IMR-90 (cell line): ENCODE measurements around the gene KCNQ1. TPM values are rescaled to one million over a fixed set of nuclear protein-coding genes. Genes with fewer than 3 reads are reported as not detected.

Experiments
- ATAC-seq: fragments of 200-7000 bp; cut with Tn5 transposase; 2 replicates; pipeline ENCODE4 v1.9.1; 2020; ENCODE audit warnings: low read depth, mild to moderate bottlenecking, moderate library complexity
- BruUV-seq: library from RNA; stranded (reverse); fragments of 400-500 nt; replicated peaks from 2 replicates; lab custom pipeline; 2021; lab: Mats Ljungman, UMichigan
- CTCF ChIA-PET: fragments of 300-600 bp; formaldehyde crosslinking; extraction: SDS; loops from one replicate; lab custom pipeline; 2021; ENCODE audit warnings: antibody characterized with exemption; lab: Yijun Ruan, JAX
- POLR2A ChIA-PET: fragments of 300-600 bp; sonication (Branson Sonifier 250); formaldehyde crosslinking; loops from one replicate; lab custom pipeline; 2022; ENCODE audit warnings: antibody characterized with exemption; ENCODE audit not compliant: unreplicated experiment; lab: Charles Lee
- DNase-seq: peaks from one replicate; pipeline ENCODE4 v3.0.0; 2013
- H2AFZ ChIP-seq: replicated peaks from 2 replicates; pipeline ENCODE3; 2013; ENCODE audit warnings: low read length, mild to moderate bottlenecking; ENCODE audit not compliant: poor library complexity
- H2AK5ac ChIP-seq: 2 replicates; pipeline ENCODE4 v1.6.1; 2013; ENCODE audit warnings: low read depth, low read length, inconsistent platforms
- H2AK9ac ChIP-seq: replicated peaks from 2 replicates; pipeline ENCODE3; 2013; ENCODE audit warnings: mild to moderate bottlenecking, low read depth, low read length, moderate library complexity; ENCODE audit not compliant: poor library complexity
- H2BK120ac ChIP-seq: 2 replicates; pipeline ENCODE4 v1.6.1; 2013; ENCODE audit warnings: low read depth, low read length, inconsistent platforms
- H2BK15ac ChIP-seq: 3 replicates; pipeline ENCODE4 v1.6.1; 2013; ENCODE audit warnings: low read depth, low read length, inconsistent platforms
- H2BK20ac ChIP-seq: 2 replicates; pipeline ENCODE4 v1.6.1; 2013; ENCODE audit warnings: low read depth, mild to moderate bottlenecking, inconsistent platforms, low read length, moderate library complexity
- H2BK5ac ChIP-seq: 2 replicates; pipeline ENCODE4 v1.6.1; 2013; ENCODE audit warnings: mild to moderate bottlenecking, low read depth, low read length, inconsistent platforms; ENCODE audit not compliant: poor library complexity, severe bottlenecking
- H3K14ac ChIP-seq: replicated peaks from 2 replicates; pipeline ENCODE4 v1.6.1; 2013; ENCODE audit warnings: low read depth, low read length, inconsistent platforms
- H3K18ac ChIP-seq: 2 replicates; pipeline ENCODE4 v1.6.1; 2013; ENCODE audit warnings: low read depth, low read length, control low read depth
- H3K23ac ChIP-seq: 2 replicates; pipeline ENCODE4 v1.6.1; 2013; ENCODE audit warnings: low read depth, low read length, inconsistent platforms
- H3K27ac ChIP-seq: 2 replicates; pipeline ENCODE4 v1.5.1; 2013; ENCODE audit warnings: mild to moderate bottlenecking, control low read depth, low read length; ENCODE audit not compliant: insufficient read depth
- H3K27me3 ChIP-seq: 2 replicates; pipeline ENCODE4 v1.6.1; 2013; ENCODE audit warnings: low read length; ENCODE audit not compliant: control insufficient read depth, insufficient read depth
- H3K36me3 ChIP-seq: 2 replicates; pipeline ENCODE4 v1.6.1; 2013; ENCODE audit warnings: low read length, mixed read lengths; ENCODE audit not compliant: control insufficient read depth, insufficient read depth
- H3K4ac ChIP-seq: 2 replicates; pipeline ENCODE4 v1.6.1; 2013; ENCODE audit warnings: low read depth, low read length, inconsistent platforms
- H3K4me1 ChIP-seq: 2 replicates; pipeline ENCODE4 v1.6.1; 2013; ENCODE audit warnings: low read length, mixed read lengths; ENCODE audit not compliant: control insufficient read depth, insufficient read depth
- H3K4me2 ChIP-seq: 2 replicates; pipeline ENCODE4 v1.6.1; 2013; ENCODE audit warnings: low read depth, mild to moderate bottlenecking, control low read depth, low read length, moderate library complexity
- H3K4me3 ChIP-seq: 2 replicates; pipeline ENCODE4 v1.5.1; 2013; ENCODE audit warnings: low read depth, mild to moderate bottlenecking, control low read depth, low read length, moderate library complexity; ENCODE audit not compliant: insufficient read depth
- H3K56ac ChIP-seq: 2 replicates; pipeline ENCODE4 v1.6.1; 2013; ENCODE audit warnings: low read length, inconsistent platforms; ENCODE audit not compliant: insufficient read depth; ENCODE audit errors: extremely low read depth
- H3K79me1 ChIP-seq, 2 experiments: 2 replicates each; pipeline ENCODE4 v1.6.1; 2013; ENCODE audit warnings: low read length in 2 of 2, inconsistent platforms in 1 of 2, low read depth in 1 of 2
- H3K9ac ChIP-seq: 2 replicates; pipeline ENCODE4 v1.6.1; 2013; ENCODE audit warnings: low read depth, low read length, control low read depth
- H3K9me1 ChIP-seq: 2 replicates; pipeline ENCODE4 v1.6.1; 2013; ENCODE audit warnings: low read length, inconsistent platforms; ENCODE audit not compliant: insufficient read depth
- H3K9me3 ChIP-seq: 2 replicates; pipeline ENCODE4 v1.6.1; 2013; ENCODE audit warnings: low read length; ENCODE audit not compliant: control insufficient read depth, insufficient read depth
- H4K20me1 ChIP-seq: 2 replicates; pipeline ENCODE4 v1.6.1; 2013; ENCODE audit warnings: low read length, inconsistent platforms; ENCODE audit not compliant: insufficient read depth
- H4K5ac ChIP-seq: 2 replicates; pipeline ENCODE4 v1.6.1; 2013; ENCODE audit warnings: mild to moderate bottlenecking, low read depth, low read length, control low read depth
- H4K8ac ChIP-seq, 2 experiments: 2 replicates each; pipeline ENCODE4 v1.6.1; 2013; ENCODE audit warnings: low read depth in 2 of 2, low read length in 2 of 2, control low read depth in 1 of 2, inconsistent platforms in 1 of 2
- H4K91ac ChIP-seq: 2 replicates; pipeline ENCODE4 v1.6.1; 2013; ENCODE audit warnings: low read depth, low read length, inconsistent platforms; ENCODE audit not compliant: insufficient read depth
- BHLHE40 ChIP-seq: fragments of 150-350 bp; IDR thresholded peaks from 2 replicates; pipeline ENCODE4 v1.6.1; 2016; ENCODE audit warnings: mild to moderate bottlenecking, low read depth, low read length
- CEBPB ChIP-seq: IDR thresholded peaks from 2 replicates; pipeline ENCODE4 v1.6.1; 2012; ENCODE audit warnings: low read depth, low read length, improper control_type of control experiment
- CHD1 ChIP-seq: IDR thresholded peaks from 2 replicates; pipeline ENCODE4 v1.6.1; 2012; ENCODE audit warnings: low read depth, low read length, improper control_type of control experiment
- CTCF ChIP-seq: conservative IDR thresholded peaks from 2 replicates; pipeline ENCODE4 v1.5.1; 2012; ENCODE audit warnings: mild to moderate bottlenecking, low read depth, low read length, improper control_type of control experiment
- ELK1 ChIP-seq: fragments of 150-350 bp; IDR thresholded peaks from 2 replicates; pipeline ENCODE4 v1.6.1; 2016; ENCODE audit warnings: low read depth, mild to moderate bottlenecking, low read length, moderate library complexity, borderline replicate concordance
- FOS ChIP-seq: fragments of 150-350 bp; IDR thresholded peaks from 2 replicates; pipeline ENCODE4 v1.6.1; 2016; ENCODE audit warnings: low read depth, low read length
- MAFK ChIP-seq: IDR thresholded peaks from 2 replicates; pipeline ENCODE4 v1.6.1; 2012; ENCODE audit warnings: low read depth, low read length, improper control_type of control experiment
- MAZ ChIP-seq: IDR thresholded peaks from 2 replicates; pipeline ENCODE4 v1.6.1; 2012; ENCODE audit warnings: low read depth, mild to moderate bottlenecking, low read length, improper control_type of control experiment, moderate library complexity, borderline replicate concordance
- MXI1 ChIP-seq: IDR thresholded peaks from 2 replicates; pipeline ENCODE4 v1.6.1; 2012; ENCODE audit warnings: low read depth, mild to moderate bottlenecking, low read length, moderate library complexity, borderline replicate concordance
- NFE2L2 ChIP-seq: fragments of 150-350 bp; IDR thresholded peaks from 2 replicates; pipeline ENCODE4 v1.6.1; 2016; ENCODE audit warnings: low read depth, mild to moderate bottlenecking, low read length
- POLR2A ChIP-seq: IDR thresholded peaks from 2 replicates; pipeline ENCODE4 v1.6.1; 2012; ENCODE audit warnings: mild to moderate bottlenecking, low read depth, low read length
- RAD21 ChIP-seq: IDR thresholded peaks from 2 replicates; pipeline ENCODE4 v1.6.1; 2012; ENCODE audit warnings: low read length, improper control_type of control experiment
- RCOR1 ChIP-seq: IDR thresholded peaks from 2 replicates; pipeline ENCODE4 v1.6.1; 2012; ENCODE audit warnings: mild to moderate bottlenecking, low read length, improper control_type of control experiment; ENCODE audit not compliant: insufficient replicate concordance
- RFX5 ChIP-seq: IDR thresholded peaks from 2 replicates; pipeline ENCODE4 v1.8.0; 2012; ENCODE audit warnings: low read depth, mild to moderate bottlenecking, low read length, moderate library complexity
- SMC3 ChIP-seq: fragments of 150-350 bp; IDR thresholded peaks from 2 replicates; pipeline ENCODE4 v1.6.1; 2016; ENCODE audit warnings: low read depth, mild to moderate bottlenecking, antibody characterized with exemption, low read length, moderate library complexity
- USF2 ChIP-seq: fragments of 150-350 bp; IDR thresholded peaks from 2 replicates; pipeline ENCODE4 v1.6.1; 2017; ENCODE audit warnings: mild to moderate bottlenecking, antibody characterized with exemption, low read length, low read depth
- WGBS, 2 experiments: methylation state at CpG; one replicate each; pipeline versions ENCODE4 v1.1.5 to v1.1.7; 2013; ENCODE audit warnings: missing lambda C conversion rate in 2 of 2; ENCODE audit not compliant: insufficient read length in 1 of 2; ENCODE audit errors: extremely low coverage in 2 of 2; 5-methylcytosine and 5-hydroxymethylcytosine counted together
- dilution Hi-C: fragments of 300-500 bp; cut with HindIII; formaldehyde crosslinking; loops from one replicate; pipeline ENCODE4 v1.14.3; 2018; ENCODE audit warnings: low sequenced_read_pairs; ENCODE audit not compliant: unreplicated experiment
- in situ Hi-C: fragments of 300-500 bp; cut with MboI; formaldehyde crosslinking; loops from 3 replicates; pipeline ENCODE4 v1.14.3; 2019; ENCODE audit warnings: low sequenced_read_pairs, inconsistent platforms, mixed read lengths
- intact Hi-C: fragments of 100-400 bp; cut with micrococcal nuclease; formaldehyde crosslinking; loops from 2 replicates; pipeline ENCODE4 v1.10.0; 2022
- polyA plus RNA-seq, 3 experiments: library from polyadenylated mRNA; depleted of rRNA; stranded (reverse); fragments of >200 nt; gene quantifications; 2 replicates each; pipeline ENCODE4 v1.2.3, GENCODE V29; 2012; ENCODE audit warnings: low replicate concordance in 1 of 3
- total RNA-seq: library from RNA; depleted of rRNA; stranded (reverse); fragments of >200 nt; gene quantifications from 2 replicates; pipeline ENCODE4 v1.2.3, GENCODE V29; 2012

The KCNQ1 gene
- total and polyA plus RNA-seq, 2 of the 4 experiments (the other 2 are of a cell fraction), result 0.07 TPM; not detected in 1

- intact Hi-C loops, result no loop called here
- no peak overlapping the region for H3K23ac ChIP-seq
Measured at GRCh38 chr11:2790568-2790921, 345.7 kb downstream of the KCNQ1 start.

More at GRCh38 chr11:2790568-2790921, 345.7 kb downstream of the KCNQ1 start:
- no peak overlapping the region for H2BK20ac ChIP-seq
- no peak overlapping the region for H3K4ac ChIP-seq
- no peak overlapping the region for H2AK5ac ChIP-seq
- no peak overlapping the region for H3K4me3 ChIP-seq
- no peak overlapping the region for H3K9ac ChIP-seq
- ChIA-PET POLR2A (no interaction called here), CTCF (no interaction called here)
- 98% methylated on average over 8 of the region's 14 CpGs; no CpG with 5 or more reads in 1 of the 2 experiments for WGBS, 2 experiments
- no peak overlapping the region for H4K5ac ChIP-seq
- H2AFZ ChIP-seq, result no peak overlapping the region
- H3K36me3 ChIP-seq, result no peaks in the 10 kb centered on the region
- no peak overlapping the region for H2BK5ac ChIP-seq
- H3K4me1 ChIP-seq, result no peaks in the 10 kb centered on the region
- H2AK9ac ChIP-seq, result no peak overlapping the region
- BruUV-seq, result no TSS peak
- no peaks in the 10 kb centered on the region; the same call in 1 of the 2 replicates for H3K9me3 ChIP-seq
- H3K9me1 ChIP-seq, result no peaks in the 10 kb centered on the region; the same call in 1 of the 2 replicates
- peaks cover 51% of the 10 kb centered on the region for H3K27me3 ChIP-seq
- dilution Hi-C loops (no loop called here), in situ Hi-C loops (no loop called here)
- H3K14ac ChIP-seq, result no peak overlapping the region
- no peak for DNase-seq
- no peak overlapping the region for H3K18ac ChIP-seq
- H3K27ac ChIP-seq, result no peak overlapping the region
- no peak overlapping the region for H3K56ac ChIP-seq
- H4K8ac ChIP-seq, result no peak overlapping the region
- H2BK15ac ChIP-seq, result no peak overlapping the region
- no peak for ATAC-seq
- no peak overlapping the region for H3K4me2 ChIP-seq
- H2BK120ac ChIP-seq, result no peak overlapping the region
- no peaks in the 10 kb centered on the region for H4K20me1 ChIP-seq
- no peaks in the 10 kb centered on the region for H3K79me1 ChIP-seq
- H4K91ac ChIP-seq, result no peak overlapping the region
- TF ChIP-seq FOS, result no peak
- no peak for TF ChIP-seq BHLHE40
- no peak for TF ChIP-seq SMC3
- no peak for TF ChIP-seq CEBPB
- no peak for TF ChIP-seq RAD21
- TF ChIP-seq POLR2A, result no peak
- TF ChIP-seq USF2, result no peak
- TF ChIP-seq RFX5, result no peak
- TF ChIP-seq CHD1, result no peak
- TF ChIP-seq NFE2L2, result no peak
- no peak for TF ChIP-seq CTCF
- TF ChIP-seq RCOR1, result no peak
- no peak for TF ChIP-seq MAFK
- TF ChIP-seq MXI1, result no peak
- no peak for TF ChIP-seq MAZ
- no peak for TF ChIP-seq ELK1
